Measurements from ENCODE around the gene RBM44.

RBM44 gene

GRCh38 chr2:237862528-237862895 lies 63.9 kb downstream of the RBM44 start:
- no peak overlapping the region for H3K4me3 ChIP-seq (replicated peaks in 1 of 2; ENCODE audit: low read depth in 2 of 2, low read length in 2 of 2)
- TF ChIP-seq CTCF (IDR thresholded peaks at IDR 0.05; ENCODE audit: low read depth, low read length): no peak
- DNase-seq (ENCODE audit: low read depth in 2 of 2): no peak

- no peak overlapping the region for H3K4me3 ChIP-seq (replicated peaks in 1 of 2; ENCODE audit: low read depth in 2 of 2, low read length in 2 of 2)
- no peak for DNase-seq (ENCODE audit: low read depth in 2 of 2)
- TF ChIP-seq CTCF (IDR thresholded peaks at IDR 0.05; ENCODE audit: low read depth, low read length): no peak
These were observed 64.5 kb downstream of the RBM44 start for GRCh38 chr2:237863102-237863511.

GRCh38 chr2:237863689-237864443 lies 65.3 kb downstream of the RBM44 start:
- DNase-seq (ENCODE audit: low read depth in 2 of 2): no peak
- no peak for TF ChIP-seq CTCF (IDR thresholded peaks at IDR 0.05; ENCODE audit: low read depth, low read length)
- H3K4me3 ChIP-seq (replicated peaks in 1 of 2; ENCODE audit: low read depth in 2 of 2, low read length in 2 of 2): no peak overlapping the region

- no peak overlapping the region for H3K4me3 ChIP-seq (replicated peaks in 1 of 2; ENCODE audit: low read depth in 2 of 2, low read length in 2 of 2)
- DNase-seq (ENCODE audit: low read depth in 2 of 2): no peak
- no peak for TF ChIP-seq CTCF (IDR thresholded peaks at IDR 0.05; ENCODE audit: low read depth, low read length)
These were observed 65.9 kb downstream of the RBM44 start for GRCh38 chr2:237864444-237864931.

GRCh38 chr2:237864940-237865622 lies 66.5 kb downstream of the RBM44 start:
- DNase-seq (ENCODE audit: low read depth in 2 of 2): peak; percentile 45 to 81
- TF ChIP-seq CTCF (IDR thresholded peaks at IDR 0.05; ENCODE audit: low read depth, low read length): no peak
- H3K4me3 ChIP-seq (replicated peaks in 1 of 2; ENCODE audit: low read depth in 2 of 2, low read length in 2 of 2): no peak overlapping the region

- no peak for DNase-seq (ENCODE audit: low read depth in 2 of 2)
- H3K4me3 ChIP-seq (replicated peaks in 1 of 2; ENCODE audit: low read depth in 2 of 2, low read length in 2 of 2): no peak overlapping the region
- TF ChIP-seq CTCF (IDR thresholded peaks at IDR 0.05; ENCODE audit: low read depth, low read length): peak; percentile 10
These were observed 67.1 kb downstream of the RBM44 start for GRCh38 chr2:237865623-237866041.

Data from cardiac fibroblast (primary cell).